Measurements from ENCODE around the gene UVRAG.
A peak's percentile ranks its signal among the peaks of the same experiment; 100 is the strongest.

The UVRAG gene

GRCh38 chr11:76152741-76153570 lies 337.9 kb downstream of the UVRAG start:
- DNase-seq (ENCODE audit: low spot score) = no peak

GRCh38 chr11:76153571-76153923 lies 338.5 kb downstream of the UVRAG start:
- peak; percentile 90 for DNase-seq (ENCODE audit: low spot score)

GRCh38 chr11:76155500-76156227 lies 340.7 kb downstream of the UVRAG start:
- DNase-seq (ENCODE audit: low spot score) = no peak

- no peak for DNase-seq (ENCODE audit: low spot score)
Measured at GRCh38 chr11:76156971-76157427, 342.0 kb downstream of the UVRAG start.

GRCh38 chr11:76157891-76158290 lies 342.9 kb downstream of the UVRAG start:
- DNase-seq (ENCODE audit: low spot score) = no peak

GRCh38 chr11:76158394-76159302 lies 343.6 kb downstream of the UVRAG start:
- DNase-seq (ENCODE audit: low spot score) = no peak

GRCh38 chr11:76159303-76159937 lies 344.4 kb downstream of the UVRAG start:
- no peak for DNase-seq (ENCODE audit: low spot score)

GRCh38 chr11:76159983-76160661 lies 345.1 kb downstream of the UVRAG start:
- DNase-seq (ENCODE audit: low spot score) = no peak

- DNase-seq (ENCODE audit: low spot score) = no peak
Measured at GRCh38 chr11:76160856-76161255, 345.8 kb downstream of the UVRAG start.

- peak; percentile 52 for DNase-seq (ENCODE audit: low spot score)
Measured at GRCh38 chr11:76161261-76161961, 346.4 kb downstream of the UVRAG start.

- no peak for DNase-seq (ENCODE audit: low spot score)
Measured at GRCh38 chr11:76162336-76163288, 347.6 kb downstream of the UVRAG start.

- no peak for DNase-seq (ENCODE audit: low spot score)
Measured at GRCh38 chr11:76163289-76163880, 348.4 kb downstream of the UVRAG start.

GRCh38 chr11:76164081-76164480 lies 349.1 kb downstream of the UVRAG start:
- no peak for DNase-seq (ENCODE audit: low spot score)

GRCh38 chr11:76164861-76165751 lies 350.1 kb downstream of the UVRAG start:
- no peak for DNase-seq (ENCODE audit: low spot score)

GRCh38 chr11:76166314-76166713 lies 351.3 kb downstream of the UVRAG start:
- no peak for DNase-seq (ENCODE audit: low spot score)

GRCh38 chr11:76167590-76167989 lies 352.6 kb downstream of the UVRAG start:
- DNase-seq (ENCODE audit: low spot score) = no peak

GRCh38 chr11:76169473-76169896 lies 354.5 kb downstream of the UVRAG start:
- no peak for DNase-seq (ENCODE audit: low spot score)

- DNase-seq (ENCODE audit: low spot score) = no peak
Measured at GRCh38 chr11:76170468-76170867, 355.5 kb downstream of the UVRAG start.

Measured in AG08395 (cell line).